Measurements from ENCODE around the gene PRKN. TPM values are rescaled to one million over a fixed set of nuclear protein-coding genes. Genes with fewer than 3 reads are reported as not detected.

Gene PRKN
- total RNA-seq, 1 experiment from 2014 or later = 0.46 TPM

DNA sequence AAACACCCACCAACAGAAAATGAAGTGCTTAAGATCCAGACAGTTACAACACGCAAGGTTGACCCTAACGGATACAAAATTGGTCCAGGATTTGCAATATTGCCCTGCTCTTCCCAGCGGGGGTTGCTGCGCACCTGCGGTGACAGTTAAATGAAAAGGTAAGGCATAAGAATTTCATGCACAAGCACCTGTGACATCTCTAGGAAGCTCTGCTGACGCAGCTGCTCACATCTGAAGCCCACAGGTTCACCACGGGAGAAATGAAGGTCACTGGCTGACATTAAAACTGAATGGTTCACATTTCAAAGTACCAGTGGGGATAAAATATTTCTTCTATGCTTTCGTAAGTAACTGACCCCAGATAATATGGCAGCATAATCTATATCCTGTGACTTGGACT, 764.4 kb downstream of the PRKN start:
- H3K4me1 ChIP-seq (ENCODE audit: control insufficient read depth, insufficient read depth, low read length) = no peaks in the 10 kb centered on the region
- BruUV-seq (replicated peaks) = no TSS peak
- ChIA-PET CTCF (no interaction called here), POLR2A (no interaction called here)
- ATAC-seq (no peak), DNase-seq (ENCODE audit: low read depth, low spot score) (no peak)
- H3K4me3 ChIP-seq (ENCODE audit: low read depth in 2 of 2, low read length in 2 of 2) = no peak overlapping the region
- no peaks in the 10 kb centered on the region for H3K36me3 ChIP-seq (ENCODE audit: control insufficient read depth, insufficient read depth, low read length)
- no peak overlapping the region for H3K27ac ChIP-seq (ENCODE audit: low read length)
- intact Hi-C loops (cut with micrococcal nuclease; ENCODE audit: unreplicated experiment) = no loop called here
- H3K27me3 ChIP-seq (ENCODE audit: control insufficient read depth, insufficient read depth, low read length) = no peaks in the 10 kb centered on the region
- in situ Hi-C loops (cut with HindIII; ENCODE audit: low pct_unique_long_range_greater_than_20kb, low sequenced_read_pairs) = no loop called here
- TF ChIP-seq, protein P1, sequence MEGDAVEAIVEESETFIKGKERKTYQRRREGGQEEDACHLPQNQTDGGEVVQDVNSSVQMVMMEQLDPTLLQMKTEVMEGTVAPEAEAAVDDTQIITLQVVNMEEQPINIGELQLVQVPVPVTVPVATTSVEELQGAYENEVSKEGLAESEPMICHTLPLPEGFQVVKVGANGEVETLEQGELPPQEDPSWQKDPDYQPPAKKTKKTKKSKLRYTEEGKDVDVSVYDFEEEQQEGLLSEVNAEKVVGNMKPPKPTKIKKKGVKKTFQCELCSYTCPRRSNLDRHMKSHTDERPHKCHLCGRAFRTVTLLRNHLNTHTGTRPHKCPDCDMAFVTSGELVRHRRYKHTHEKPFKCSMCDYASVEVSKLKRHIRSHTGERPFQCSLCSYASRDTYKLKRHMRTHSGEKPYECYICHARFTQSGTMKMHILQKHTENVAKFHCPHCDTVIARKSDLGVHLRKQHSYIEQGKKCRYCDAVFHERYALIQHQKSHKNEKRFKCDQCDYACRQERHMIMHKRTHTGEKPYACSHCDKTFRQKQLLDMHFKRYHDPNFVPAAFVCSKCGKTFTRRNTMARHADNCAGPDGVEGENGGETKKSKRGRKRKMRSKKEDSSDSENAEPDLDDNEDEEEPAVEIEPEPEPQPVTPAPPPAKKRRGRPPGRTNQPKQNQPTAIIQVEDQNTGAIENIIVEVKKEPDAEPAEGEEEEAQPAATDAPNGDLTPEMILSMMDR (IDR thresholded peaks at IDR 0.05) = no peak
- no peak for TF ChIP-seq POLR2AphosphoS5 (IDR thresholded peaks at IDR 0.05; ENCODE audit: low read depth, low read length)
- TF ChIP-seq, protein P2, sequence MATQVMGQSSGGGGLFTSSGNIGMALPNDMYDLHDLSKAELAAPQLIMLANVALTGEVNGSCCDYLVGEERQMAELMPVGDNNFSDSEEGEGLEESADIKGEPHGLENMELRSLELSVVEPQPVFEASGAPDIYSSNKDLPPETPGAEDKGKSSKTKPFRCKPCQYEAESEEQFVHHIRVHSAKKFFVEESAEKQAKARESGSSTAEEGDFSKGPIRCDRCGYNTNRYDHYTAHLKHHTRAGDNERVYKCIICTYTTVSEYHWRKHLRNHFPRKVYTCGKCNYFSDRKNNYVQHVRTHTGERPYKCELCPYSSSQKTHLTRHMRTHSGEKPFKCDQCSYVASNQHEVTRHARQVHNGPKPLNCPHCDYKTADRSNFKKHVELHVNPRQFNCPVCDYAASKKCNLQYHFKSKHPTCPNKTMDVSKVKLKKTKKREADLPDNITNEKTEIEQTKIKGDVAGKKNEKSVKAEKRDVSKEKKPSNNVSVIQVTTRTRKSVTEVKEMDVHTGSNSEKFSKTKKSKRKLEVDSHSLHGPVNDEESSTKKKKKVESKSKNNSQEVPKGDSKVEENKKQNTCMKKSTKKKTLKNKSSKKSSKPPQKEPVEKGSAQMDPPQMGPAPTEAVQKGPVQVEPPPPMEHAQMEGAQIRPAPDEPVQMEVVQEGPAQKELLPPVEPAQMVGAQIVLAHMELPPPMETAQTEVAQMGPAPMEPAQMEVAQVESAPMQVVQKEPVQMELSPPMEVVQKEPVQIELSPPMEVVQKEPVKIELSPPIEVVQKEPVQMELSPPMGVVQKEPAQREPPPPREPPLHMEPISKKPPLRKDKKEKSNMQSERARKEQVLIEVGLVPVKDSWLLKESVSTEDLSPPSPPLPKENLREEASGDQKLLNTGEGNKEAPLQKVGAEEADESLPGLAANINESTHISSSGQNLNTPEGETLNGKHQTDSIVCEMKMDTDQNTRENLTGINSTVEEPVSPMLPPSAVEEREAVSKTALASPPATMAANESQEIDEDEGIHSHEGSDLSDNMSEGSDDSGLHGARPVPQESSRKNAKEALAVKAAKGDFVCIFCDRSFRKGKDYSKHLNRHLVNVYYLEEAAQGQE (IDR thresholded peaks at IDR 0.05; ENCODE audit: insufficient read depth in 1 of 2, low read depth in 2 of 2, low read length in 1 of 2) = no peak
- no peaks in the 10 kb centered on the region for H3K9me3 ChIP-seq (ENCODE audit: control insufficient read depth, insufficient read depth, low read depth, low read length)

DNA sequence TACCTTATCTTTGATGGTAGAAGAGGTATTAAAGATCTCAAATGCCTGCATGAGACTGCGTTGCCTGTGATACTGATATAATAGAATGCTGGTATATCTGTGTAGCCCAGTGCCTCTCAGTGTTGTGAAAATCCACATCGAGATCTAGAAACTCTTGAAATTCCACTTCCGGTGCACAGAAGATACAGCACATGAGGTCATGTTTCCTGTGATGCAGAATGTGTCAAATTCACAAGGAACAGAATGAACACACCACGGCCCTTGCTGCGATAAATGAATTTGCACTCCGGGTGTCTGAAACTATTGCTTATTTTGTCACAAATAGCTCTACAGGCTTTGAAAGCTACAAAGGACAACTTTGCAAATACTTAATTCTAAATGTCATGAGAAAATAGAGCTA, 765.8 kb downstream of the PRKN start:
- in situ Hi-C loops (cut with HindIII; ENCODE audit: low pct_unique_long_range_greater_than_20kb, low sequenced_read_pairs) = no loop called here
- ChIA-PET CTCF (no interaction called here), POLR2A (no interaction called here)
- H3K9me3 ChIP-seq (ENCODE audit: control insufficient read depth, insufficient read depth, low read depth, low read length) = no peaks in the 10 kb centered on the region
- ATAC-seq (no peak), DNase-seq (ENCODE audit: low read depth, low spot score) (no peak)
- TF ChIP-seq POLR2AphosphoS5 (IDR thresholded peaks at IDR 0.05; ENCODE audit: low read depth, low read length) (no peak), TCF7L2 (IDR thresholded peaks at IDR 0.05; ENCODE audit: low read depth, low read length) (no peak), SIN3A (IDR thresholded peaks at IDR 0.05; ENCODE audit: borderline replicate concordance, insufficient read depth, low read depth, low read length) (no peak)
- TF ChIP-seq, protein P1 (IDR thresholded peaks at IDR 0.05) = no peak
- TF ChIP-seq, protein P2 (IDR thresholded peaks at IDR 0.05; ENCODE audit: insufficient read depth in 1 of 2, low read depth in 2 of 2, low read length in 1 of 2) = no peak
- no peak overlapping the region for H3K4me3 ChIP-seq (ENCODE audit: low read depth in 2 of 2, low read length in 2 of 2)
- BruUV-seq (replicated peaks) = no TSS peak
- intact Hi-C loops (cut with micrococcal nuclease; ENCODE audit: unreplicated experiment) = no loop called here
- H3K4me1 ChIP-seq (ENCODE audit: control insufficient read depth, insufficient read depth, low read length) = no peaks in the 10 kb centered on the region
- no peaks in the 10 kb centered on the region for H3K36me3 ChIP-seq (ENCODE audit: control insufficient read depth, insufficient read depth, low read length)
- H3K27me3 ChIP-seq (ENCODE audit: control insufficient read depth, insufficient read depth, low read length) = no peaks in the 10 kb centered on the region
- no peak overlapping the region for H3K27ac ChIP-seq (ENCODE audit: low read length)
